ENCODE results near the gene DIDO1. TPM values are rescaled to one million over a fixed set of nuclear protein-coding genes. Genes with fewer than 3 reads are reported as not detected.

DIDO1 gene
- total RNA-seq, 1 donor from 2014 or later, result 47.5 TPM

DNA sequence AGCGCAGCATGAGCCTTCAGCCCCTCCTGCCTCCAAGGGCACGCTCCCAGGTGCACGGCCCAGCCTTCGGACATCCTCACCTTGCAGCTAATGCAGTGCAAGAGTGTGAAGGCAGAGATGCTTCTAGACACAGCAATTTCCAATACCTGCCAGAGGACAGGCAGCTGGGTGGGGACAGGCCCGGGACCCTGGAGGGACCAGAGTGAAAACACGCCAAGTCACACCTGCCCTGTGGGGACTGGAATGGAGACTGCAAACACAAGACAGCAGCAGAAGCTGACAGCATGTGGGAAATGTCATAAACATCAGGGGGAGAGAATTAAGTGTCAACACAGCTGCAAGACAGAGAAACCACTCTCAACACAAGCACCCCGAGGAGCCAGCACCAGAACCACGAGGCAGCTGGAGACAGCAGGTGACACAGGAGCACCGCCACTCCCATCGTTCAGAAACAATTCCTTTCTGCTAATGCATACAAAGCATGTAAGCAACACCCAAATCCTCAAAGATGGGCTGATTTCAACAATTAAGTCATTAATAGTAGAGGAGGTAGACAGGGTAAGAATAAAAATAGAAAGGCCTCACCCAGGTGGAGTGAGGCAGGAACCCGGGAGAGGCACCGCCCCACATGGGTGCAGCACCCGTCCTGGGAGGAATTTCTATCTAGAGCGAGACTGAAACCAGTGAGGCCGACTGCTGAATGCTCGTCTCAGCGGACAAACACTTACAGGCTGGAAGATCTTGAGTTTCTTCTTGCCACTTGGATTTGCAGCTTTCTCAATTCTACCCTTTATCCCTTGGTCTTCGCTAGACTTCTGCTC lies 17.1 kb downstream of the DIDO1 start:
- DNase-seq, result no peak

- peak; percentile 45 for DNase-seq
Measured at GRCh38 chr20:62907384-62908317, 18.7 kb downstream of the DIDO1 start.

DNA sequence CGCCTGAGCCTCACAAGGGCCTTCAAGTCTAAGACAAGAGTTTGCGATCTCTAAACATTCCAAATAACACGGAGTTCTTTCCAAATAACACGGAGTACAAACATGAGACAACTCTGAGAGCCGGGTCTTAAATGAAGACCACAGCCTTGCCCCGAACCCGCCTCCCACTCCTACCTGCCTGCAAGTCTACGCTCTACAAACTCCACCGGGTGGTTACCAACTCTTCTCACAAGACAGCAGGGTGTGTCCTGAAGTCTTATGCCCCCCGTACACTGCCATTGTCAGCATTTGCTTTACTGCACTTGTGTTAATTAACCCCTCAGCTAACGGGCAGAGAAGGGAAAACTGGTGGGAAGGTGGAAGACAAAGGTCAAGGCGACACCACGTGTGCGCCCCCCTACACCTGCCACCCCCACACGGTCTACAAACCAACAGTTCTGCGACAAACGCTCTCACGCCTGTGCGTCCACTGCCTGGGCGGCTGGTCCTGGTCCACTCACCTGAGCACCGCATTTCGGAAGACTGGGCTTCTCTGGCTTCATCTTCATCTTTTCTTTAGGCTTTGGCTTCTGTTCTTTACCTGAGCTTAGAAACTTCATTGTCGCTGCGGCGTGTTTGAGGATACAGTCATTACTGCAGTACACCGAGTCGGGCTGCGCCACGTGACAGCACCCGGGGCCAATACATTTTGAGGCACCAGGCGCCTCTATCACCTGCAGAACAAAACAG lies 19.5 kb downstream of the DIDO1 start:
- no peak for DNase-seq

GRCh38 chr20:62906209-62906608 lies 20.1 kb downstream of the DIDO1 start:
- no peak for DNase-seq

DNA sequence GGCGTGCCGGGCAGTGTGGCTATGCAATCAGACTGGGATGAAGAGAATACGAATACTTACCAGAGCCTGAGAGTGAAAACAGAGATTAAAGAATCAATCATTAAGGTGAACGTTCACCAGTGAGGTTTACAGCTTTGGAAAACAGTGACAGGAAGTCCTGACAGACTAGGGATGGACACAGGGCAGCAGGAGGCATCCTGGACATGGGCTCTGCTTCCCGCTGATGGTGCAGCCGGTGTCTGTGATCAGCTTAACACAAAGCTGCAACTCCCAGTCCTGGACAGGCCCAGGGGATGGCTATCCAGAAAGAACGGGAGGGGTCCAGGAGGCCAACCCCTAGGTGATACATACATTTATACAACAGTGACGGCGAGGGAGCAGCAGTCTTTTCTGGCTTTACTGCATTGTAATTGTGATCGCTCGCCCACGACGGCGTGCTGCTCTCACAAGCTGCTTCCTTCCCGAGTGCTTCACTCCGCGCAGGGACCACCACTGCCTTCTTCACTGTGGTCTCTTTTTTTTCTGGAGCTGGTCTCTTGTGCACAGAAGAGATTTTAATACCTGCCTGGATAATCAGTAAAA lies 20.7 kb downstream of the DIDO1 start:
- DNase-seq, result no peak

DNA sequence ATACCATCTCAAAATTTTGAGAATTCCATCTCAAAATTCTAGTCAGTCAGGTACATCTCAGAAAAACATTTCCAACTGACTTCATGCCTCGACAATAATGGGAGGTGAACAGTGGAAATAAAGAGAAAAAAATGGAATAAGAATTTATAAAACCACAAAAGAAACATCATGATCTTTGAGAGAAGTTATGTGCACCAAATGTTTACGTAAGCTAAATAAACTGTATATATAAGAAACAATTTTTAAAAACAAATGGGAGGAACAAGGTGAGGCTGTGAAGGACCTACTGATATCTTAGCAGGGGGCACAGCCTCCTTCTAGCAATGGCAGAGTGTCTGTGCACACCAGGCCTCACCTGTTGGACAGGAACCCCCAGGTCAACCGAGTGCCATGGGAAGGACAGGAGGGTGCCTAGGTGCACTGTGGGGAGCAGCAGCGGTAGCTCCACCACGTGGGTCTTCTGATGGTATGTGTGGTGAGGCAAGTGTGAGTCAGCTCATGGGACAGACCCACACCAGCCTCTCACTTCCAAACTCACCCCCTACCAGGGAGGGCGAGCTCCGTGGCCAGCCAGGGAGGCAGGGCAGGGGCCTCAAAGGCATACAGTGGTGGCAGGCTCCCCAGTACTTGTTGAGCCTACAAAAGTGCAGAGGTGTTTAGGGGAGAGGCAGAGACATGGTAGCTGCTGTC lies 23.2 kb downstream of the DIDO1 start:
- DNase-seq, result no peak

GRCh38 chr20:62901891-62902290 lies 24.4 kb downstream of the DIDO1 start:
- DNase-seq, result no peak

- DNase-seq, result peak; percentile 58
Measured at GRCh38 chr20:62900692-62901584, 25.4 kb downstream of the DIDO1 start.

DNA sequence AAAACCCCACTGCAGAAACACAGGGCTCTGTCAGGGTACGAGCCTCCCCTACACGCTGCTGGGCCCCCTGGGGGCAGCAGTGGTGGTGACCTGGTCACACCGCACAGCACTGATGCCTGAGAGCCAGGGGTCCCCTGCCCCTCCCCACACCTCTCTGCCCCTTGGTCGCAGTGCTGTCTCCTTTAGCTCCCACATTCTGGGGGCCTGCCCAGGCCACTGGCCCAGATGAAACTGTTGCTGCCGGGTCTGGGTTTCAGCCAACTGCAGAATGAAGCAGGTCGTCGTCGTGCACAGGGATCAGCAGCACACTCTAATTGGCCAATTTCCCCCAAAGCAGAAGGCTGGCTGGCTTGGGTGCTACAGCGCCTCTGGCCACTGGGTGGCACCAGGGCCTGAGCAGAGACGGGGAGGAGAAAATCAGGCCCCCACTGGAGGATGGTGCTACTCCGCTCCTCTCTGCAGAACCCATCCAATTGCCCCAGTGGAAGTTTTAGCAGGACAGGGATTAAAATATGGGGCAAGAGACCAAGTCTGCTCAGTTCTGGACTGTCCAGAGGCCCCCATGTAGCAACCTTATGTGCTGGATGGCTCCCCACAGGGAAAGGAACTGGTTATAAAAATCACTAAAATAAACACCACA lies 26.1 kb downstream of the DIDO1 start:
- DNase-seq, result peak; percentile 84

DNA sequence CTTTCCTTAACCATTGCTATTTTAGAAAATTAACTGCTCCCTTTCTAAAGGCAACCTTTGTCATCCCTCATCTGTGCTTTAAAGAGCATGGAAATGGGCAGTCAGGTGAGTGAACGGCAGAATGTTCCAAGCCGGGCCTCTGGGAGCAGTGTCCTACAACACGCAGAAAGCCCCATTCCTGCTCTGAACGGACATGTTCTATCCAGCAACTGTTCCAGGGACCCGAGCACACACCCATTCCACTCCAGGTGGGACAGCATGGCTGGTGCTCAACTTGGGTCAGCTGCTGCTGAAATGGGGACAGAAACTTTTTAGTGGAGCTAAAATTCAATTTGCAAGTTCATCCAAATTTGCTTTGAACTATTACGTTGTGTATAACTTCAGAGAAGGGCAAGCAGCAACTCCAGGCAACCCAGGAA lies 26.7 kb downstream of the DIDO1 start:
- DNase-seq, result no peak

DNA sequence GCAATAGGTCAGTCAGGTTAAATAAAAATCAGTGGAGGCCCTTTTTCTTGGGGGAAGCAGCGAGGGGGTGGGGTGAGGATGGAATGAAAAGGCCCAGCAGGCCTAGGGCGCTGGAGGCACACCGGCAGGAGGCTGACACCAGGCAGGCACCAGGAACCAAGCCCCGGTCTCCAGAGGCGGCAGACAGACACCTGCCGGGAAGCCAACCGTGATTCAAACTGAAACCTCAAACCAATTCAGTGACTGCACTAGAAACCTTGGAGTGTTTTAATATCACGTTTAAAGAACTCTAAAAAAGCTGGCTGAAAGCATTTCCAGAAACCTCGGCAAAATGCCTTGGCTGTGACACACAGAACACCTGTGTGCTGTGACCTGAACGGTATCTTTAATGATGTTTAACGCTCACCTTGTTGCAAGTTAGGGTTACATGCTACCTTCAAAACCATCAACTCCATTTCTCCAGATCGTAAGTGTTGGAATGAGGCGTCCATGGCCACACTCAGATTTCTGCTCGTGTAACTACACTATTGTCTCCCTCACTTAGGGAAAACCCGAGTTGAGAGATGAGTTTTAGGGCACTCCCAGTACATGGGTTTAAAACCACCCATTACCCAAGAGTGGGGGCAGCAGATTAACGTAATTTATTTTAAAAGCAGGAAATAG lies 27.2 kb downstream of the DIDO1 start:
- DNase-seq, result no peak

- no peak for DNase-seq
Measured at GRCh38 chr20:62898093-62898964, 28.0 kb downstream of the DIDO1 start.

DNA sequence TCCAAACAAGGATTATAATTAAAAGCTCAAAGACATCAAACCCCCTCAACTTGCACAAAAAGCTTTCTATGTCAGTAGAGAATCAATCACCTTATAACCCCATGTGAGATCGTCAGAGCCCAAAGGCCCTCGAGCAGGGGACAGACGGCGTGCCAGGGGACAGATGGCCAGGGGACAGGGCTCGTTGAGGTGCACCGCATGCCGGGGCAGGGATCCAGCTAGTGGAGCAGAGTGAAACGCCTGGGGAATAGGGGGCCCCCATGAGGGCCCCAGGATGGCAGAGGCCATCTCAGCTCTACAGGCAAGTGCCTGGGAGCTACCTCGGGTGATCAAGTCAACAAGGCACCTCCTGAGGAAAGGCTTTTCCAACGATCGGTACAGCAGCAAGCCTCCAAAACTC lies 28.6 kb downstream of the DIDO1 start:
- DNase-seq, result no peak

- no peak for DNase-seq
Measured at GRCh38 chr20:62896526-62896925, 29.8 kb downstream of the DIDO1 start.

DNA sequence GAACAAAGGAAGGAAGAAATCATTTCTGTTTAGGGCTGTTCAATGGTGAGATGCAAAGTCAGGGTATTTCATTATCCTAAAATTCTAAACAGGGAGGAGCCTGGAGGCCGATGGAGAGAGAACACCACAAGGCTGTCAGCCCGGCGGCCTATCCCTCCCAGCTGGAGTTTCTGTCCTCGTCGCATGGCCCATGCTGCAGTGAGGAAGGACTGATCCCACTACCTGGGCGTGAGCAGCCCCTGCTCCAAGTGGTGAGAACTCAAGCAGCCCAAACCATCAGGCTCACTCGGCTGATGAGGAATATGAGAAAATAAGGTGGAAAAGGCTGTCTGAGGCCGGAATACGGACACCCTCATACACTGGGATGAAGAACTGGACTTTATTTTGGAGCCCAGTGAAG lies 30.8 kb downstream of the DIDO1 start:
- DNase-seq, result no peak

DNA sequence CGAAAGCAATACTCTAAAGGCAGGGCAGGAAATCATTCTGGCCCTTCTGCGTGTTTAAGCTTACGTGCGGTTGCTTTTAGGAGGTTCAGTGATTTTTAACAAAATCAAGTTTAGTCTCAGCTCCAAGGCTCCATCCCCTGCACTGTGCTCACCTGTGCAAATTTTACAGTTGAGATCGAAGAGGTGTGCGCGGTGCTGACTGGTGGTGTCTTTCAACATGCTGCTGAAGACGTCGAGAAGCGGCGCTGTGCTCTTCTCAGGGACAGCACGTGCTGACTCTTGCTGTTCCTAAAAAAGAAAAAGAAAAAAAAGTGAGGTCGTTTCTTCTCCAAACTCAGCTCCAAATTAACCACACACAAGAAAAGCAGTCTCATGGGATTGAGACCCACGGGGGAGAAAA lies 32.0 kb downstream of the DIDO1 start:
- no peak for DNase-seq

GRCh38 chr20:62893700-62894099 lies 32.6 kb downstream of the DIDO1 start:
- DNase-seq, result peak; percentile 17

Data from dermis blood vessel endothelial cell (primary cell).